Colonic mucosa (tissue), 4 donors: ENCODE data around the gene ZNF567. TPM values are rescaled to one million over a fixed set of nuclear protein-coding genes. Genes with fewer than 3 reads are reported as not detected.
"Not testable (repeated sequence)": the region's sequence is repeated elsewhere in the genome, so short reads cannot be mapped to it uniquely, and the experiment has no call there.

Experiments
- DNase-seq: peaks from one replicate; pipeline ENCODE4 v3.0.0-alpha.2; 2020
- H3K27ac ChIP-seq: fragments of 200-600 bp; one replicate; pipeline ENCODE4 v1.8.0; 2021
- H3K27me3 ChIP-seq: fragments of 200-600 bp; one replicate; pipeline ENCODE4 v1.8.0; 2021
- H3K36me3 ChIP-seq: fragments of 200-600 bp; one replicate; pipeline ENCODE4 v1.8.0; 2021
- H3K4me1 ChIP-seq: fragments of 200-600 bp; one replicate; pipeline ENCODE4 v1.8.0; 2021; ENCODE audit warnings: mild to moderate bottlenecking
- H3K4me3 ChIP-seq: fragments of 200-600 bp; one replicate; pipeline ENCODE4 v1.8.0; 2021
- H3K9ac ChIP-seq, 2 donors: one replicate each; pipeline ENCODE4 v1.7.0; 2013; ENCODE audit warnings: control low read depth in 2 of 2, low read depth in 2 of 2, low read length in 2 of 2
- H3K9me3 ChIP-seq: fragments of 200-600 bp; one replicate; pipeline ENCODE4 v1.8.0; 2021
- CTCF ChIP-seq: fragments of 200-600 bp; IDR thresholded peaks from one replicate; pipeline ENCODE4 v1.8.0; 2022; ENCODE audit warnings: antibody characterized with exemption, mild to moderate bottlenecking
- intact Hi-C: fragments of 100-400 bp; cut with DNase I; formaldehyde crosslinking; loops from one replicate; pipeline ENCODE4 v1.14.1; 2022
- total RNA-seq, 2 donors: library from RNA; stranded (reverse); fragmentation: NEBNext Ultra II Directional in 1 of 2; extraction: Animal tissue kit (Norgen Biotek cat#: 25700) in 1 of 2; gene quantifications; one replicate each; pipeline ENCODE4 v1.2.1, GENCODE V29; 2021
- donor health status: healthy.
- donor health status: DM: no; HTN: no; CAD: no.
- donor health status: DM: no; HTN: no; CAD: no.

Gene ZNF567
- total RNA-seq, 2 donors from 2014 or later, result 2.7 to 4.6 TPM

- Histone ChIP-seq H3K9me3 (peaks cover 7% of the 10 kb centered on the region), H3K27me3 (no peaks in the 10 kb centered on the region), H3K9ac (no peak overlapping the region), H3K27ac (no peak overlapping the region), H3K36me3 (peaks cover 11% of the 10 kb centered on the region), H3K4me3 (no peak overlapping the region), H3K4me1 (no peaks in the 10 kb centered on the region)
- intact Hi-C loops, result no loop called here
- DNase-seq, result no peak
- no peak for TF ChIP-seq CTCF
Measured at GRCh38 chr19:36745870-36746269, 58.5 kb downstream of the ZNF567 start.

GRCh38 chr19:36747750-36748149 lies 60.3 kb downstream of the ZNF567 start:
- intact Hi-C loops, result no loop called here

GRCh38 chr19:36748431-36749275 lies 61.2 kb downstream of the ZNF567 start:
- no peak for DNase-seq
- no peaks in the 10 kb centered on the region for H3K4me1 ChIP-seq
- no peak overlapping the region for H3K9ac ChIP-seq
- no peaks in the 10 kb centered on the region for H3K27me3 ChIP-seq
- TF ChIP-seq CTCF, result no peak
- no peak overlapping the region for H3K27ac ChIP-seq
- intact Hi-C loops, result no loop called here
- peaks cover 7% of the 10 kb centered on the region for H3K9me3 ChIP-seq
- peaks cover 11% of the 10 kb centered on the region for H3K36me3 ChIP-seq
- no peak overlapping the region for H3K4me3 ChIP-seq

More at GRCh38 chr19:36747750-36748149, 60.3 kb downstream of the ZNF567 start:
- Histone ChIP-seq H3K4me3 (no peak overlapping the region), H3K9me3 (peaks cover 7% of the 10 kb centered on the region), H3K4me1 (no peaks in the 10 kb centered on the region), H3K9ac (no peak overlapping the region), H3K27me3 (no peaks in the 10 kb centered on the region), H3K27ac (no peak overlapping the region), H3K36me3 (peaks cover 11% of the 10 kb centered on the region)
- no peak for DNase-seq
- no peak for TF ChIP-seq CTCF

GRCh38 chr19:36749613-36750012 lies 62.2 kb downstream of the ZNF567 start:
- H3K9ac ChIP-seq, intact Hi-C loops, H3K9me3 ChIP-seq, DNase-seq, H3K4me1 ChIP-seq, H3K4me3 ChIP-seq, H3K27ac ChIP-seq, H3K27me3 ChIP-seq: not testable (repeated sequence)
- peaks cover 11% of the 10 kb centered on the region for H3K36me3 ChIP-seq

GRCh38 chr19:36750066-36750691 lies 62.8 kb downstream of the ZNF567 start:
- Histone ChIP-seq H3K4me3 (no peak overlapping the region), H3K9ac (no peak overlapping the region), H3K27me3 (no peaks in the 10 kb centered on the region), H3K4me1 (no peaks in the 10 kb centered on the region), H3K9me3 (peaks cover 7% of the 10 kb centered on the region), H3K36me3 (peaks cover 11% of the 10 kb centered on the region), H3K27ac (no peak overlapping the region)
- no peak for DNase-seq
- intact Hi-C loops, result no loop called here
- no peak for TF ChIP-seq CTCF

Other genes with a start within 250 kb of the ZNF567 start
- 1 to 10 TPM; 5.0 to 6.7 TPM for gene ZNF566, start 198.1 kb upstream of the ZNF567 start, total RNA-seq
- gene ZNF260, start 159.3 kb upstream of the ZNF567 start, total RNA-seq, result 1 to 10 TPM; 4.8 to 6.4 TPM
- gene ZNF529, start 114.3 kb upstream of the ZNF567 start, total RNA-seq, result 1 to 10 TPM; 2.1 to 5.0 TPM
- 1 to 10 TPM in 1 of 2 donors, under 1 TPM in 1; 0.37 to 1.9 TPM for gene ZNF382, start 82.3 kb upstream of the ZNF567 start, total RNA-seq
- 1 to 10 TPM; 3.7 to 4.2 TPM for gene ZNF461, start 20.8 kb upstream of the ZNF567 start, total RNA-seq
- 1 to 10 TPM; 1.1 to 3.1 TPM for gene ZNF850, start 85.2 kb downstream of the ZNF567 start, total RNA-seq
- gene ZNF790, start 150.8 kb downstream of the ZNF567 start, total RNA-seq, result 1 to 10 TPM; 3.1 to 3.9 TPM
- 1 to 10 TPM; 2.3 to 2.9 TPM for gene ZNF345, start 163.3 kb downstream of the ZNF567 start, total RNA-seq
- gene ZNF829, start 228.7 kb downstream of the ZNF567 start, total RNA-seq, result 1 to 10 TPM; 1.1 to 1.8 TPM
- 1 to 10 TPM; 2.5 to 4.7 TPM for gene ZNF568, start 228.7 kb downstream of the ZNF567 start, total RNA-seq